ENCODE measurements around the gene RAB38.

The RAB38 gene

DNA sequence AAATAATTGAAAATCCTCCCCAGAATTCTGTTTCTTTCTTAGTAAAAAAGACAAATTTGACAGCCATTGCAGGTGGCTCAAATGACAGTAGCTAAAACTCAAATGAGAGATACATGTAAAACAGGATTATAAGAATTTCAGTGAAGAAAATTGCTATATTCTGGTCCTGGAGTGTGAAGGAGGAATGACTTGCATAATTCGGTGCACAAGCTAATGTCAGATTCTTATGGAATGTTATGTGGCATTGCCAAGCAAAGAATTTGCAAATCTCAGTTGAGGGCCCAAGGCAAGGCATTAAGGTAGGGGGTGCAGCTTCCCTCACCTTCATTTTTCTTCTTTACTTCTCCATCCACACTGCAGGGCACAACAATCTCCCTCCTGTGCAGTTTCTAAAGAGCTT is 35.4 kb downstream of the RAB38 start:
- TF ChIP-seq POLR2AphosphoS5 (IDR thresholded peaks at IDR 0.05; ENCODE audit: borderline replicate concordance, low read depth, low read length) (no peak), FOXP2 (optimal IDR thresholded peaks at IDR 0.05; ENCODE audit: control extremely low read depth, extremely low read length, insufficient read depth) (no peak), EZH2 (IDR thresholded peaks at IDR 0.05) (no peak)
- H3K27ac ChIP-seq, result no peak overlapping the region
- H3K9me3 ChIP-seq (ENCODE audit: low read depth, low read length), result no peaks in the 10 kb centered on the region
- no peak for DNase-seq (ENCODE audit: low read depth, low spot score)
- H3K9ac ChIP-seq (ENCODE audit: insufficient read length), result no peak overlapping the region
- no peak overlapping the region for H3K4me3 ChIP-seq
- H3K36me3 ChIP-seq (ENCODE audit: insufficient read depth, low read length), result no peaks in the 10 kb centered on the region

DNA sequence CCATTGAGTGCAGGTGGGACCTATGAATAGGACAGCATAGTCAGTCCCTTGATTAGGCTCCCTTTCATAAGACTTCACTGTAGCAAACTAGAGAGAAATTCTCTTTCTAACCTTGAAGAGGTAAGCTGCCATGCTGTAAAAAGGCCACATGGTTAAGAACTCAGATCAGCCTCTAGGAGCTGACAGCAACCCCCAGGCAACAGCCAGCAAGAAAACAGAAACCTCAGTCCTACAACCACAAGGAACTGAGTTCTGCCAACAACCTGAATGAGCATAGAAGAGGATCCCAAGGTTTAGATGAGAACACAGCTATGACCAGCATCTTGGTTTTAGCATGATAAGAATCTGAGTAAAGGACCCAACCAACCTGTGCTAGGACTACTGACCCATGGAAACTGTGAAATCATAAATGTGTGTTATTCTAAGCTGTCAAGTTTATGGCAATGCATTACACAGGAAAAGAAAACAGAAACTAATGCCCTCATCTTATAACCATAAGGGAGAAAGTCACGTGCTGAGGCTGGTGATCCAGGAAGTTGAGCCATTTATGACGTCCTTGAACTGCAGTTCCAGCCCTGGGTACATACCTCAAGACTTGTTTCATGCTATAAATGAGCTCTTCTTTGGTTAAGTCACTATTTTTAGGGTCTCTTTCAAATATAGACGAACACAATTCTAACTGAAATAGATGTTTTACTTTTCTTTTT is 43.3 kb downstream of the RAB38 start:
- no peaks in the 10 kb centered on the region for H3K36me3 ChIP-seq (ENCODE audit: insufficient read depth, low read length)
- no peak for DNase-seq (ENCODE audit: low read depth, low spot score)
- H3K9me3 ChIP-seq (ENCODE audit: low read depth, low read length), result no peaks in the 10 kb centered on the region
- H3K4me3 ChIP-seq, result no peak overlapping the region
- H3K27ac ChIP-seq, result no peak overlapping the region
- TF ChIP-seq EZH2 (IDR thresholded peaks at IDR 0.05) (no peak), FOXP2 (optimal IDR thresholded peaks at IDR 0.05; ENCODE audit: control extremely low read depth, extremely low read length, insufficient read depth) (no peak), POLR2AphosphoS5 (IDR thresholded peaks at IDR 0.05; ENCODE audit: borderline replicate concordance, low read depth, low read length) (no peak)
- no peak overlapping the region for H3K9ac ChIP-seq (ENCODE audit: insufficient read length)

DNA sequence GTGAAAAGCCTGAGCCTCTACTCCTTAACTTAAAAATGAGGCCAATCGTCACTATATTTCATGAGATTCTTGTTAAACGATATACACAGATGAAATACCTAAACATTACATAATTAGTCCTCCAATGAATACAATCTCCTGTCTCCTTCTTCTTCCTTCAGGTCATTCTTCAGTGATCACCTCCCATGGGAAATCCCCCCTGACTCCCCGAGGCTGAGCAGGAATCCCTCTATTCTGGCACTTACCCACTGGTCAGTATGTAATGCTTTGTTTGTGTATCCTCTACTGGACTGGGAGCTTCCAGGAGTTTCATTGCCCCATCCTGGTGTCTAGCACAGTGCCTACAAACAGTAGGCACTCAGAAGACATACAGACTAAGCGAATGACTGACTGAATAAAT is 52.3 kb downstream of the RAB38 start:
- DNase-seq (ENCODE audit: low read depth, low spot score), result no peak
- TF ChIP-seq POLR2AphosphoS5 (IDR thresholded peaks at IDR 0.05; ENCODE audit: borderline replicate concordance, low read depth, low read length) (no peak), EZH2 (IDR thresholded peaks at IDR 0.05) (no peak), FOXP2 (optimal IDR thresholded peaks at IDR 0.05; ENCODE audit: control extremely low read depth, extremely low read length, insufficient read depth) (no peak)

DNA sequence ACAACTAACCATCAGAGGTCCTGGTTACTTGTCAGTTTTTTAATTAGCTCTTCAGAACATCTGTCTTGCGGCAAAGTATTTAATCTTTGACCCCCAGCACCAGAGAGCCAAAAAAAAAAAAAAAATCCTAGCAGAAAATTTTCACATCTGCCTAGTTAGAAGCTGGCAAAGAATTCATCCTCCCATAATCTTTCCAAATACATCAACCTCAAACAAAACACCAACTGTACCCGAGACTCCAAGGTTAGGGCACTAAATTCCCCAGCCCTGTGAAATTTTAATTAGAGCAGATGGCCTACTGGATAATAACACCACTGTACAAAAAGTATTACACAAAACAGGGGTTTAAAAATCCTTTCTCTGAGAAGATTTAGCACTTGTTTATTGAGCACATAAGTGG is 55.7 kb downstream of the RAB38 start:
- H3K9me3 ChIP-seq (ENCODE audit: low read depth, low read length), result no peaks in the 10 kb centered on the region
- H3K9ac ChIP-seq (ENCODE audit: insufficient read length), result no peak overlapping the region
- H3K36me3 ChIP-seq (ENCODE audit: insufficient read depth, low read length), result no peaks in the 10 kb centered on the region
- no peak for DNase-seq (ENCODE audit: low read depth, low spot score)
- H3K27ac ChIP-seq, result no peak overlapping the region
- no peak for TF ChIP-seq EZH2 (IDR thresholded peaks at IDR 0.05)
- TF ChIP-seq FOXP2 (optimal IDR thresholded peaks at IDR 0.05; ENCODE audit: control extremely low read depth, extremely low read length, insufficient read depth), result no peak
- no peak for TF ChIP-seq POLR2AphosphoS5 (IDR thresholded peaks at IDR 0.05; ENCODE audit: borderline replicate concordance, low read depth, low read length)
- H3K4me3 ChIP-seq, result no peak overlapping the region

More for the DNA sequence above, 52.3 kb downstream of the RAB38 start:
- Histone ChIP-seq H3K36me3 (ENCODE audit: insufficient read depth, low read length) (no peaks in the 10 kb centered on the region), H3K27ac (no peak overlapping the region), H3K9ac (ENCODE audit: insufficient read length) (no peak overlapping the region), H3K9me3 (ENCODE audit: low read depth, low read length) (no peaks in the 10 kb centered on the region), H3K4me3 (no peak overlapping the region)

DNA sequence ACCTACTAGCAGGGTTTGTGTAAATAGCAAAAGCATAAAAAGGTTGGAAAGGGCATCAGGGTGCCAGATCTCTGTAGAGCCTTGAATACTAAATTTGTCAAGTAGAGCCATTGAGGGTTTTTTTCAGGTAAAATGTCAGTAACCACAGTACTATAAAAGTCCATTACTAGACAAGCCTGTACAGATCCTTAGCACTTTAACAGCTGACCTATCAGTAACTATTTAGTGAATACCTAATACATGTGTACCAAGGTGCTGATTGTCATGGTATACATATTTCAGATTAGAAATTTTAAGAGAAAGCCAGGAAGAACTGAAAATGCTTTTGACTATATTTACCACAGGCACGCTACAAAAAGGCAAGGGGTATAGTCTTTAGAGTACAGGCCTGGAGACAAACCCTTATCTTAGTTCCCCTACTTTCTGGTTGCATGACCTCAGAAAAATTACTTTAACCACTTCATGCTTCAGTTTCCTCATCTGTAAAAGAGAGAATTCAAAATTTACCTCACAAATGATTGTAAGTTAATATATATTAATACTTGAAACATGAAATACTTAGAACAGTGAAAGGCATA is 57.9 kb downstream of the RAB38 start:
- Histone ChIP-seq H3K36me3 (ENCODE audit: insufficient read depth, low read length) (no peaks in the 10 kb centered on the region), H3K4me3 (no peak overlapping the region), H3K9me3 (ENCODE audit: low read depth, low read length) (no peaks in the 10 kb centered on the region), H3K9ac (ENCODE audit: insufficient read length) (no peak overlapping the region), H3K27ac (no peak overlapping the region)
- no peak for DNase-seq (ENCODE audit: low read depth, low spot score)
- TF ChIP-seq FOXP2 (optimal IDR thresholded peaks at IDR 0.05; ENCODE audit: control extremely low read depth, extremely low read length, insufficient read depth) (no peak), POLR2AphosphoS5 (IDR thresholded peaks at IDR 0.05; ENCODE audit: borderline replicate concordance, low read depth, low read length) (no peak), EZH2 (IDR thresholded peaks at IDR 0.05) (no peak)

DNA sequence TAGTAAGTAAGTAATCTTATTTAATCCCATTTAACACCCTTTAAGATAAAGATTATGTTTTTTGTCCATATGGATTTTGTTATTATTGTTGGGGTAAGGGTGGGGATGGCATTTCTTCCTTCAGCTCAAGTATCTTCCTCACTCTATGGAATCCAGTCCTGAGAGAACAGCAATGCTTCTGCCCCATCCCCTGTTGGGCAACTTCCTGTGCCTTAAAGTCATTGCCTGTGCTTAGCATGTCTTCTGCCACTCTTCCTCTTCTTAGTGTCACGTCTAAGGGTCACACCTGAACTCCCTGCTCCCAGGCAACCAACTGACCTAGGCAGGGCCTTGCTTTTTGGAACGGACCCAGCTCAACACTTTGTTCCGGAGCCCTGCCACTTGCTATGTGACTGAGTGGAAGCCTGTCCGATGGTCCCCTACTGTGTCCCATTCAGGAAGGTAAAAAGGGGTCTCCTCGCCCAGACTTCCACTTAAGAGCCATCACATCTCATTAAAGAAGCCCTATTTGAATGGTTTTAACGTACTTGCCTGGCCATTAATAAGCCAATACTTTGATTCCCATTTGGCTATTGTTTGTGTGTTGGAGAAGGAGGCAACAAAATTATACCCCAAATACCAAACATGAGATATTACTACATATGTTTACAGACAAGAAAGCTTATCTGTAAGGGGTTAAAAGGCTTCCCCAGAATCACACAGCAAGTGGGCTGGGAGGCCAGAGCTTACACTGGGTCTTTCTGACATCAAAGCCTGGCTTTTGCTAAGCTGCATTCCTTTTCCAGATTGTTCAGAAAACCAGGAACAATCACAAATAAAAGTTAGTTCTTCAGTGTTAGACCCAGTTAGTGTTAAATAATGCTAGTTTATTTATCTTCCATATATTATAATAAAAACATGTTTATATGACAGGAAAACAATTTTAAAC is 59.2 kb downstream of the RAB38 start:
- H3K9ac ChIP-seq (ENCODE audit: insufficient read length), result no peak overlapping the region
- no peaks in the 10 kb centered on the region for H3K9me3 ChIP-seq (ENCODE audit: low read depth, low read length)
- no peak for DNase-seq (ENCODE audit: low read depth, low spot score)
- H3K27ac ChIP-seq, result no peak overlapping the region
- H3K36me3 ChIP-seq (ENCODE audit: insufficient read depth, low read length), result no peaks in the 10 kb centered on the region
- TF ChIP-seq POLR2AphosphoS5 (IDR thresholded peaks at IDR 0.05; ENCODE audit: borderline replicate concordance, low read depth, low read length), result no peak
- no peak for TF ChIP-seq EZH2 (IDR thresholded peaks at IDR 0.05)
- no peak for TF ChIP-seq FOXP2 (optimal IDR thresholded peaks at IDR 0.05; ENCODE audit: control extremely low read depth, extremely low read length, insufficient read depth)
- no peak overlapping the region for H3K4me3 ChIP-seq

DNA sequence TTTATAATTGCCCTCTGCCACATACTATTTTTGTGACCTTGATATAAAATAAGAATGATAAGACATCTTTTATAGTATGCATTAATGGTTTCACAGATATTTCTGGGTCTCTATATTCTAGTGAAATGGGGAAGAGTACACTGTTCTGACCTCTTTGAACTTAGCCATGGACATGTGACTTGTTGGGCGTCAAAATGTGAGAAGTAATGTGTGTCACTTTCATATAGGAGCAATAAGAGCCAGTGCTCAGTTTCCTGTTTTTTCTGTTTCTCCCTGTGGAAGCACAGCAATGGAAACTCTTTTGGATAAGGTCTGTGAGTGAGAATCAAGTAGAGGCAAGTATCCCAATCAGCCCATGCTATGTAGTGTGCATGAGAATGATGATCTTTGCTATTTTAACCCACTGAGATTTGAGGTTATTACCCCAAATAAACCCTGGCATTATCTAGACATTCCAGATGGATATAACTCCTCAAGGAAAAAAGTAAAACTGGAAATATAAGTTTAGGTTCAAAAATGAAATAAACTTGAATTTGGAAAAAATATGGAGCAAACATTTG is 60.7 kb downstream of the RAB38 start:
- Histone ChIP-seq H3K4me3 (no peak overlapping the region), H3K9me3 (ENCODE audit: low read depth, low read length) (no peaks in the 10 kb centered on the region), H3K36me3 (ENCODE audit: insufficient read depth, low read length) (no peaks in the 10 kb centered on the region), H3K9ac (ENCODE audit: insufficient read length) (no peak overlapping the region), H3K27ac (no peak overlapping the region)
- no peak for TF ChIP-seq FOXP2 (optimal IDR thresholded peaks at IDR 0.05; ENCODE audit: control extremely low read depth, extremely low read length, insufficient read depth)
- TF ChIP-seq EZH2 (IDR thresholded peaks at IDR 0.05), result no peak
- no peak for TF ChIP-seq POLR2AphosphoS5 (IDR thresholded peaks at IDR 0.05; ENCODE audit: borderline replicate concordance, low read depth, low read length)
- DNase-seq (ENCODE audit: low read depth, low spot score), result no peak

DNA sequence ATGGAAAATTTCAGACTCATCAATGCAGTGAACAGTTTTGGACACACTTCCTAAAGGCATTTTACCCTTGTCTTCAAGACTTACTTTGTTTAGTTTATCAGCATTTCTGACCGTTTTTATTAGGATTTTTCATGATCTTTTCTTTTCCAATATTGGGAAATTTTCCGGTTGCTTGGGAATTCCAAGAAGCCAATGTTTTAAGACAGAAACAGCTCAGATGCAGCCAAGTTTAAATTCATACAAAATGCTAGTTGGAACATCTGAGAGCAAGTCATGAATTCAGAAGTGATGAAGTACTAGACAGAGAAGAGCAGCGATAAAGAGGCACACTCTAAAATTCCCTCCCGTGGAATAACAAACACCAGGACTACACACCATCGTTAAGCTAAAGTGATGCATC is 68.6 kb downstream of the RAB38 start:
- no peak for DNase-seq (ENCODE audit: low read depth, low spot score)
- TF ChIP-seq POLR2AphosphoS5 (IDR thresholded peaks at IDR 0.05; ENCODE audit: borderline replicate concordance, low read depth, low read length), result no peak
- TF ChIP-seq EZH2 (IDR thresholded peaks at IDR 0.05), result no peak
- no peak for TF ChIP-seq FOXP2 (optimal IDR thresholded peaks at IDR 0.05; ENCODE audit: control extremely low read depth, extremely low read length, insufficient read depth)
- Histone ChIP-seq H3K9ac (ENCODE audit: insufficient read length) (no peak overlapping the region), H3K9me3 (ENCODE audit: low read depth, low read length) (no peaks in the 10 kb centered on the region), H3K27ac (no peak overlapping the region), H3K4me3 (no peak overlapping the region), H3K36me3 (ENCODE audit: insufficient read depth, low read length) (no peaks in the 10 kb centered on the region)

Data from SK-N-MC (cell line).